ENCODE results near the gene COX8A. TPM values are rescaled to one million over a fixed set of nuclear protein-coding genes. Genes with fewer than 3 reads are reported as not detected.
"Not testable (repeated sequence)": the region's sequence is repeated elsewhere in the genome, so short reads cannot be mapped to it uniquely, and the experiment has no call there.

Gene COX8A
- total and polyA plus RNA-seq, 3 experiments from 2014 or later = 373 to 424 (median 388) TPM

GRCh38 chr11:63973912-63974258 lies 535 bp upstream of the COX8A start:
- H3K36me3 Mint-ChIP-seq = peaks cover 0 to 14% (median 3%) of the 10 kb centered on the region in 3 donors
- CTCF ChIA-PET = interaction anchor here (1.0 to 1.3 kb wide), 4 partner anchors 12 to 212 kb away, joined by 3 to 4 read pairs (median 3); partner anchors contain the start of gene STIP1
- H3K27ac ChIP-seq (ENCODE audit: low read depth, low read length); H3K36me3 ChIP-seq (ENCODE audit: insufficient read depth, low read length); H3K27me3 ChIP-seq (ENCODE audit: insufficient read depth, low read length, poor library complexity, severe bottlenecking); H3K9me3 ChIP-seq (ENCODE audit: low read length); H3K9me3 Mint-ChIP-seq: not testable (repeated sequence)
- H3K4me1 ChIP-seq (ENCODE audit: insufficient read depth, low read length) = peaks cover 13% of the 10 kb centered on the region
- peak overlapping the region; percentile 99 to 100 (median 100) for H3K4me3 Mint-ChIP-seq
- H3K4me3 ChIP-seq (ENCODE audit: low read length) = peak overlapping the region; percentile 43
- DNase-seq = peak in 1 of 5 donors; percentile 53
- H3K27ac Mint-ChIP-seq = peak overlapping the region; percentile 99 to 100 (median 100)
- POLR2A ChIA-PET = interaction anchor here (0.6 to 1.0 kb wide), 2 partner anchors 12 to 23 kb away, joined by 4 to 6 read pairs; partner anchors contain the start of gene OTUB1
- peaks cover 2 to 11% of the 10 kb centered on the region in 2 donors for H3K27me3 Mint-ChIP-seq
- peaks cover 25 to 35% (median 25%) of the 10 kb centered on the region in 3 donors for H3K4me1 Mint-ChIP-seq

GRCh38 chr11:63978551-63979239 lies 4.3 kb downstream of the COX8A start:
- CTCF ChIA-PET = interaction anchor here (0.5 to 1.5 kb wide), 4 partner anchors 22 to 442 kb away, joined by 3 to 5 read pairs (median 3); no protein-coding TSS in a partner anchor
- H3K9me3 ChIP-seq (ENCODE audit: low read length) = no peaks in the 10 kb centered on the region
- peak overlapping the region in 5 of 8 donors; percentile 15 to 82 (median 60) for H3K27ac Mint-ChIP-seq

GRCh38 chr11:63979426-63979825 lies 5.0 kb downstream of the COX8A start:
- ChIA-PET POLR2A (interaction anchor here (0.7 kb wide), 1 partner anchor 45 kb away, joined by 4 read pairs; no protein-coding TSS in a partner anchor), CTCF (no interaction called here)
- peaks cover 0 to 13% (median 3%) of the 10 kb centered on the region in 3 donors for H3K36me3 Mint-ChIP-seq
- no peak for DNase-seq
- peak overlapping the region in 1 of 8 donors; percentile 50 for H3K27ac Mint-ChIP-seq
- no peaks in the 10 kb centered on the region for H3K27me3 ChIP-seq (ENCODE audit: insufficient read depth, low read length, poor library complexity, severe bottlenecking)
- no peak overlapping the region for H3K4me3 Mint-ChIP-seq
- peaks cover 9% of the 10 kb centered on the region for H3K4me1 ChIP-seq (ENCODE audit: insufficient read depth, low read length)
- no peaks in the 10 kb centered on the region for H3K36me3 ChIP-seq (ENCODE audit: insufficient read depth, low read length)
- H3K27me3 Mint-ChIP-seq = no peaks in the 10 kb centered on the region
- H3K9me3 ChIP-seq (ENCODE audit: low read length) = no peaks in the 10 kb centered on the region
- no peaks in the 10 kb centered on the region for H3K9me3 Mint-ChIP-seq
- peaks cover 18 to 29% (median 19%) of the 10 kb centered on the region in 3 donors for H3K4me1 Mint-ChIP-seq
- H3K4me3 ChIP-seq (ENCODE audit: low read length) = no peak overlapping the region
- no peak overlapping the region for H3K27ac ChIP-seq (ENCODE audit: low read depth, low read length)

More at GRCh38 chr11:63978551-63979239, 4.3 kb downstream of the COX8A start:
- Mint-ChIP-seq H3K36me3 (peaks cover 0 to 14% (median 3%) of the 10 kb centered on the region in 3 donors), H3K27me3 (no peaks in the 10 kb centered on the region), H3K4me1 (peaks cover 23 to 35% (median 25%) of the 10 kb centered on the region in 3 donors), H3K9me3 (no peaks in the 10 kb centered on the region), H3K4me3 (peak overlapping the region in 2 of 7 donors; percentile 10 to 27)
- Histone ChIP-seq H3K4me1 (ENCODE audit: insufficient read depth, low read length) (peaks cover 13% of the 10 kb centered on the region), H3K27me3 (ENCODE audit: insufficient read depth, low read length, poor library complexity, severe bottlenecking) (no peaks in the 10 kb centered on the region), H3K27ac (ENCODE audit: low read depth, low read length) (no peak overlapping the region), H3K4me3 (ENCODE audit: low read length) (no peak overlapping the region), H3K36me3 (ENCODE audit: insufficient read depth, low read length) (no peaks in the 10 kb centered on the region)
- POLR2A ChIA-PET = interaction anchor here (0.6 kb wide), 1 partner anchor 674 kb away, joined by 4 read pairs; no protein-coding TSS in a partner anchor
- DNase-seq = no peak

- H3K9me3 ChIP-seq (ENCODE audit: low read length) = no peaks in the 10 kb centered on the region
- H3K27ac ChIP-seq (ENCODE audit: low read depth, low read length) = peak overlapping the region; percentile 94
- H3K27me3 Mint-ChIP-seq = no peaks in the 10 kb centered on the region
- peaks cover 27 to 44% (median 32%) of the 10 kb centered on the region in 3 donors for H3K4me1 Mint-ChIP-seq
- no peaks in the 10 kb centered on the region for H3K27me3 ChIP-seq (ENCODE audit: insufficient read depth, low read length, poor library complexity, severe bottlenecking)
- CTCF ChIA-PET = interaction anchor here (0.8 to 1.3 kb wide), 4 partner anchors 14 to 332 kb away, joined by 3 to 4 read pairs (median 4); partner anchors contain the start of genes PRDX5 and TRMT112
- peaks cover 22% of the 10 kb centered on the region for H3K4me1 ChIP-seq (ENCODE audit: insufficient read depth, low read length)
- peak; percentile 57 to 82 (median 72) for DNase-seq
- peaks cover 0 to 30% (median 2%) of the 10 kb centered on the region in 3 donors for H3K36me3 Mint-ChIP-seq
- peak overlapping the region; percentile 85 for H3K4me3 ChIP-seq (ENCODE audit: low read length)
- H3K9me3 Mint-ChIP-seq = no peaks in the 10 kb centered on the region
- POLR2A ChIA-PET = interaction anchor here (0.6 to 2.2 kb wide), 6 partner anchors 9 to 148 kb away, joined by 3 to 9 read pairs (median 3); partner anchors contain the start of genes COX8A and MARK2
- peaks cover 7% of the 10 kb centered on the region for H3K36me3 ChIP-seq (ENCODE audit: insufficient read depth, low read length)
- peak overlapping the region; percentile 98 to 100 (median 99) for H3K27ac Mint-ChIP-seq
- peak overlapping the region; percentile 96 to 99 (median 99) for H3K4me3 Mint-ChIP-seq
Observed at GRCh38 chr11:63985812-63986155, 11.4 kb downstream of the COX8A start.

GRCh38 chr11:63986156-63986931 lies 11.9 kb downstream of the COX8A start, which contains the start of gene OTUB1:
TSS of gene OTUB1 (plus strand) at chr11:63986438. CDS start at chr11:63986457, 19 bp downstream.
- H3K9me3 Mint-ChIP-seq = no peaks in the 10 kb centered on the region
- no peaks in the 10 kb centered on the region for H3K9me3 ChIP-seq (ENCODE audit: low read length)
- H3K27me3 ChIP-seq (ENCODE audit: insufficient read depth, low read length, poor library complexity, severe bottlenecking) = no peaks in the 10 kb centered on the region
- H3K4me3 Mint-ChIP-seq = peak within 1 kb of the TSS; percentile 96 to 99 (median 99)
- peak within 1 kb of the TSS; percentile 98 to 100 (median 99) for H3K27ac Mint-ChIP-seq
- no peaks in the 10 kb centered on the region for H3K27me3 Mint-ChIP-seq
- peaks cover 0 to 35% (median 2%) of the 10 kb centered on the region in 3 donors for H3K36me3 Mint-ChIP-seq
- peaks cover 27 to 41% (median 37%) of the 10 kb centered on the region in 3 donors for H3K4me1 Mint-ChIP-seq
- ChIA-PET POLR2A (interaction anchor here (0.8 to 2.2 kb wide), 5 partner anchors 12 to 148 kb away, joined by 3 to 9 read pairs (median 3); partner anchors contain the start of genes COX8A and MARK2), CTCF (interaction anchor here (0.9 to 1.7 kb wide), 4 partner anchors 14 to 331 kb away, joined by 3 to 7 read pairs (median 4); partner anchors contain the start of genes PRDX5 and TRMT112)
- H3K4me3 ChIP-seq (ENCODE audit: low read length) = peak within 1 kb of the TSS; percentile 85
- peak; percentile 81 to 93 (median 84) for DNase-seq
- H3K36me3 ChIP-seq (ENCODE audit: insufficient read depth, low read length) = peaks cover 12% of the 10 kb centered on the region
- peak within 1 kb of the TSS; percentile 94 for H3K27ac ChIP-seq (ENCODE audit: low read depth, low read length)
- peaks cover 22% of the 10 kb centered on the region for H3K4me1 ChIP-seq (ENCODE audit: insufficient read depth, low read length)

- Mint-ChIP-seq H3K4me1 (peaks cover 30 to 46% (median 37%) of the 10 kb centered on the region in 3 donors), H3K27ac (peak overlapping the region in 7 of 8 donors; percentile 42 to 96 (median 56))
- CTCF ChIA-PET = interaction anchor here (0.9 to 1.7 kb wide), 3 partner anchors 13 to 150 kb away, joined by 3 to 7 read pairs (median 6); no protein-coding TSS in a partner anchor
Observed at GRCh38 chr11:63986932-63987513, 12.6 kb downstream of the COX8A start.

GRCh38 chr11:63991558-63991957 lies 17.1 kb downstream of the COX8A start:
- H3K4me1 Mint-ChIP-seq = peaks cover 25 to 42% (median 28%) of the 10 kb centered on the region in 3 donors
- H3K36me3 Mint-ChIP-seq = peaks cover 4 to 74% (median 8%) of the 10 kb centered on the region in 3 donors
- Histone ChIP-seq H3K4me3 (ENCODE audit: low read length) (no peak overlapping the region), H3K27ac (ENCODE audit: low read depth, low read length) (no peak overlapping the region), H3K27me3 (ENCODE audit: insufficient read depth, low read length, poor library complexity, severe bottlenecking) (no peaks in the 10 kb centered on the region), H3K9me3 (ENCODE audit: low read length) (no peaks in the 10 kb centered on the region), H3K4me1 (ENCODE audit: insufficient read depth, low read length) (peaks cover 17% of the 10 kb centered on the region), H3K36me3 (ENCODE audit: insufficient read depth, low read length) (peaks cover 16% of the 10 kb centered on the region)
- H3K27me3 Mint-ChIP-seq = no peaks in the 10 kb centered on the region
- CTCF ChIA-PET = interaction anchor here (2.8 kb wide), 1 partner anchor 8 kb away, joined by 10 read pairs; no protein-coding TSS in a partner anchor
- H3K9me3 Mint-ChIP-seq = no peaks in the 10 kb centered on the region
- no peak overlapping the region for H3K4me3 Mint-ChIP-seq
- no peak for DNase-seq
- POLR2A ChIA-PET = no interaction called here
- H3K27ac Mint-ChIP-seq = peak overlapping the region in 2 of 8 donors; percentile 57 to 66

More at GRCh38 chr11:63986932-63987513, 12.6 kb downstream of the COX8A start:
- no peak for DNase-seq
- Histone ChIP-seq H3K27me3 (ENCODE audit: insufficient read depth, low read length, poor library complexity, severe bottlenecking) (no peaks in the 10 kb centered on the region), H3K4me1 (ENCODE audit: insufficient read depth, low read length) (peaks cover 22% of the 10 kb centered on the region), H3K4me3 (ENCODE audit: low read length) (peak overlapping the region; percentile 85), H3K36me3 (ENCODE audit: insufficient read depth, low read length) (peaks cover 16% of the 10 kb centered on the region), H3K27ac (ENCODE audit: low read depth, low read length) (peak overlapping the region; percentile 94), H3K9me3 (ENCODE audit: low read length) (no peaks in the 10 kb centered on the region)
- Mint-ChIP-seq H3K27me3 (no peaks in the 10 kb centered on the region), H3K4me3 (peak overlapping the region; percentile 67 to 86 (median 75)), H3K9me3 (no peaks in the 10 kb centered on the region), H3K36me3 (peaks cover 0 to 42% (median 4%) of the 10 kb centered on the region in 3 donors)
- POLR2A ChIA-PET = interaction anchor here (2.2 kb wide), 1 partner anchor 149 kb away, joined by 9 read pairs; the partner anchor contains the start of gene MARK2
